ENCODE data around the gene DENND1A. TPM values are rescaled to one million over a fixed set of nuclear protein-coding genes. Genes with fewer than 3 reads are reported as not detected.

Gene DENND1A
- total and polyA plus RNA-seq, 2 donors from 2014 or later: 16.3 to 19.6 TPM

DNA sequence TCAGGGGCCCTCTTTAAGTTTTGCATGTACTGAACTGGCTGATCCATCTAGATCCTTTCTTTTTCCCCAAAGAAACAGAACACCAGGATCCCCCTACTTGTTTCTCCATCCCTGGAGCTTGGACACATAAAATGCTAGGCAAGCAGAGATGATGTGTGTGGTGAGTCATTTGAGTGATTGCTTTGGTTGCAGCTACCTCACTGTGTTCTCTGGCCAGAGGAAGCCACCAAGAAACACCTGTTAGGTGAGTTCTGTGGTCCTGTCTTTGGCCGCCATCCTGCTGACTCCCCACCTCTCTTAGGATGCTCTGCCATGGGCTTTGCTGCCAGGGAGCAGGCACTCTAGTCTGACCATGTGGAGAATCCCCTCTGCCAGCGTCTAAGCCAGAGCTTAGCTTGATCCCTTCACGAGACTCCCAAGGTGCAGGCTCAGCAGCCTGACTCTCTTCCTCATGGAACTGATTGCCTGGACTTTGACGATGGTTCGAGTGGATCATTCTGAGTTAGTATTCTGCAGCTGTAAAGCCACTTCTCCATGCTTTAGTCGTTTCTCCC, 27.3 kb upstream of the DENND1A start:
- DNase-seq (no peak), FAIRE-seq (no peak)
- TF ChIP-seq CTCF (IDR thresholded peaks at IDR 0.05; ENCODE audit: borderline replicate concordance, extremely low read depth, insufficient read depth): no peak
- Histone ChIP-seq H3K27me3 (ENCODE audit: control insufficient read depth, insufficient read depth, low read length) (no peaks in the 10 kb centered on the region), H3K4me3 (ENCODE audit: low read length in 3 of 3) (no peak overlapping the region), H3K9ac (ENCODE audit: low read length in 3 of 3) (no peak overlapping the region), H3K4me1 (ENCODE audit: control insufficient read depth in 2 of 3, insufficient read depth in 2 of 3, low read depth in 1 of 3, low read length in 3 of 3) (no peaks in the 10 kb centered on the region), H3K36me3 (ENCODE audit: control insufficient read depth in 2 of 3, insufficient read depth in 3 of 3, low read length in 3 of 3) (no peaks in the 10 kb centered on the region), H3K27ac (ENCODE audit: low read depth in 2 of 2, low read length in 2 of 2) (no peak overlapping the region), H3K9me3 (ENCODE audit: control insufficient read depth in 2 of 3, insufficient read depth in 1 of 3, low read length in 3 of 3) (peaks cover 0 to 2% (median 0%) of the 10 kb centered on the region in 3 donors)
- intact Hi-C loops (cut with DNase I): no loop called here

DNA sequence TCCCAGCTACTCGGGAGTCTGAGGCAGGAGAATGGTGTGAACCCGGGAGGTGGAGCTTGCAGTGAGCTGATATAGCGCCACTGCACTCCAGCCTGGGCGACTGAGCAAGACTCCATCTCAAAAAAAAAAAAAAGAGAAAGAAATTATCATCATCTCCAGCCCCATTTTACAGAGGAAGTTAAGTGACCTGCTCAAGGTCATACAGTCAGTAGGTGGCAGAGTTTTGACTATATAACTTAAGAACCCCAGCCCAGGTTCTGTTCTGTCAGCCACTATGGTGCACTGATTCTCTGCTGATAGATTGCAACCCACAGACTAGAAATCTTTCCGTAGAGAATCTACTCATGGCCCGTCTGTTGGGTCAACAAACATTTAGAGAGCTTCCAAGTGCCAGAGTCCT, 25.7 kb upstream of the DENND1A start:
- Histone ChIP-seq H3K9me3 (ENCODE audit: control insufficient read depth in 2 of 3, insufficient read depth in 1 of 3, low read length in 3 of 3) (peaks cover 0 to 2% (median 0%) of the 10 kb centered on the region in 3 donors), H3K9ac (ENCODE audit: low read length in 3 of 3) (no peak overlapping the region), H3K36me3 (ENCODE audit: control insufficient read depth in 2 of 3, insufficient read depth in 3 of 3, low read length in 3 of 3) (no peaks in the 10 kb centered on the region), H3K4me3 (ENCODE audit: low read length in 3 of 3) (no peak overlapping the region), H3K27ac (ENCODE audit: low read depth in 2 of 2, low read length in 2 of 2) (no peak overlapping the region), H3K4me1 (ENCODE audit: control insufficient read depth in 2 of 3, insufficient read depth in 2 of 3, low read depth in 1 of 3, low read length in 3 of 3) (no peaks in the 10 kb centered on the region), H3K27me3 (ENCODE audit: control insufficient read depth, insufficient read depth, low read length) (no peaks in the 10 kb centered on the region)
- DNase-seq (no peak), FAIRE-seq (no peak)
- intact Hi-C loops (cut with DNase I): no loop called here
- TF ChIP-seq CTCF (IDR thresholded peaks at IDR 0.05; ENCODE audit: borderline replicate concordance, extremely low read depth, insufficient read depth): no peak

DNA sequence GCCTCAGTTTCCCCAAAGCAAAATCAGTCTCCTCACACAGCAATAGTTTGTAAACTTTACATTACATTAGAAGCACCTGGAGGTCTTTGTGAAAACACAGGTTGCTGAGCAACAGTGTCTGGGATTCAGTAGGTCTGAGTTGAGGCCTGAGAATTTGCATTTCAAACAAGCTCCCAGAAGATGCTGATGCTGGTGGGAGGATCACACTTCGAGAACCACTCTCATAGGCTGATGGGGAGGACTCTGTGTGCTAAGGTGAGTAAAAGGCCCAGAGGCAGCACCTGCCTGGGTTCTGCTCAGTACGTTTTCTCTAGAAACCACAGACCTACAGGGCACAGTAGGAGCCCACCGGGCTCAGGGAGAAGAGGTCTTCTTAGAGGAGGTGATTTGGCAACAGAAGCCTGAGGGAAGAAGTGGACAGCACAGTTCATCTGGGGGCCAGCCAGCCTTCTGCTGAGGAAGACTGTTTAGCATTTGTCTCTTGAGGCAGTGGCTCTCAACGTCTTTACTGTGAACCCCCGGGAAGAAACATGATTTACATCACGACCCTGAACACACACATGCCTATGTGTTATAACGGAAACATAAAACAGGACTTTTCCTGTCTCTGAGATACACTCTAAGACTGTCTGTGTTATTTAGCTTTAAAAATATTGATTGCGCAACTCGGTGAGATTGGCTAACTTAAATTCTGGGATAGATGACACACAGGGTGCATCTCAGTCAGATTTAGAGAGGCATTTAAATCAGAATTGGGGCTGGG, 24.8 kb upstream of the DENND1A start:
- no peaks in the 10 kb centered on the region for H3K27me3 ChIP-seq (ENCODE audit: control insufficient read depth, insufficient read depth, low read length)
- no peak for DNase-seq
- intact Hi-C loops (cut with DNase I): no loop called here

More for the DNA sequence above, 24.8 kb upstream of the DENND1A start:
- no peak overlapping the region for H3K9ac ChIP-seq (ENCODE audit: low read length in 3 of 3)
- H3K9me3 ChIP-seq (ENCODE audit: control insufficient read depth in 2 of 3, insufficient read depth in 1 of 3, low read length in 3 of 3): peaks cover 0 to 2% (median 0%) of the 10 kb centered on the region in 3 donors
- H3K4me1 ChIP-seq (ENCODE audit: control insufficient read depth in 2 of 3, insufficient read depth in 2 of 3, low read depth in 1 of 3, low read length in 3 of 3): no peaks in the 10 kb centered on the region
- H3K36me3 ChIP-seq (ENCODE audit: control insufficient read depth in 2 of 3, insufficient read depth in 3 of 3, low read length in 3 of 3): no peaks in the 10 kb centered on the region
- TF ChIP-seq CTCF (IDR thresholded peaks at IDR 0.05; ENCODE audit: borderline replicate concordance, extremely low read depth, insufficient read depth): no peak
- FAIRE-seq: no peak
- no peak overlapping the region for H3K4me3 ChIP-seq (ENCODE audit: low read length in 3 of 3)
- no peak overlapping the region for H3K27ac ChIP-seq (ENCODE audit: low read depth in 2 of 2, low read length in 2 of 2)

Data from kidney (tissue), 14 donors.